IMR-90 (cell line): ENCODE data around the gene S100A8. TPM values are rescaled to one million over a fixed set of nuclear protein-coding genes. Genes with fewer than 3 reads are reported as not detected.

Source experiments
- ATAC-seq: fragments of 200-7000 bp; cut with Tn5 transposase; 2 replicates; pipeline ENCODE4 v1.9.1; 2020; ENCODE audit warnings: low read depth, mild to moderate bottlenecking, moderate library complexity
- BruUV-seq: library from RNA; stranded (reverse); fragments of 400-500 nt; replicated peaks from 2 replicates; lab custom pipeline; 2021; lab: Mats Ljungman, UMichigan
- CTCF ChIA-PET: fragments of 300-600 bp; formaldehyde crosslinking; extraction: SDS; loops from one replicate; lab custom pipeline; 2021; ENCODE audit warnings: antibody characterized with exemption; lab: Yijun Ruan, JAX
- POLR2A ChIA-PET: fragments of 300-600 bp; sonication (Branson Sonifier 250); formaldehyde crosslinking; loops from one replicate; lab custom pipeline; 2022; ENCODE audit warnings: antibody characterized with exemption; ENCODE audit not compliant: unreplicated experiment; lab: Charles Lee
- DNase-seq: peaks from one replicate; pipeline ENCODE4 v3.0.0; 2013
- H2AFZ ChIP-seq: replicated peaks from 2 replicates; pipeline ENCODE3; 2013; ENCODE audit warnings: low read length, mild to moderate bottlenecking; ENCODE audit not compliant: poor library complexity
- H2AK5ac ChIP-seq: 2 replicates; pipeline ENCODE4 v1.6.1; 2013; ENCODE audit warnings: low read depth, low read length, inconsistent platforms
- H2AK9ac ChIP-seq: replicated peaks from 2 replicates; pipeline ENCODE3; 2013; ENCODE audit warnings: mild to moderate bottlenecking, low read depth, low read length, moderate library complexity; ENCODE audit not compliant: poor library complexity
- H2BK120ac ChIP-seq: 2 replicates; pipeline ENCODE4 v1.6.1; 2013; ENCODE audit warnings: low read depth, low read length, inconsistent platforms
- H2BK15ac ChIP-seq: 3 replicates; pipeline ENCODE4 v1.6.1; 2013; ENCODE audit warnings: low read depth, low read length, inconsistent platforms
- H2BK20ac ChIP-seq: 2 replicates; pipeline ENCODE4 v1.6.1; 2013; ENCODE audit warnings: low read depth, mild to moderate bottlenecking, inconsistent platforms, low read length, moderate library complexity
- H2BK5ac ChIP-seq: 2 replicates; pipeline ENCODE4 v1.6.1; 2013; ENCODE audit warnings: mild to moderate bottlenecking, low read depth, low read length, inconsistent platforms; ENCODE audit not compliant: poor library complexity, severe bottlenecking
- H3K14ac ChIP-seq: replicated peaks from 2 replicates; pipeline ENCODE4 v1.6.1; 2013; ENCODE audit warnings: low read depth, low read length, inconsistent platforms
- H3K18ac ChIP-seq: 2 replicates; pipeline ENCODE4 v1.6.1; 2013; ENCODE audit warnings: low read depth, low read length, control low read depth
- H3K23ac ChIP-seq: 2 replicates; pipeline ENCODE4 v1.6.1; 2013; ENCODE audit warnings: low read depth, low read length, inconsistent platforms
- H3K27ac ChIP-seq: 2 replicates; pipeline ENCODE4 v1.5.1; 2013; ENCODE audit warnings: mild to moderate bottlenecking, control low read depth, low read length; ENCODE audit not compliant: insufficient read depth
- H3K27me3 ChIP-seq: 2 replicates; pipeline ENCODE4 v1.6.1; 2013; ENCODE audit warnings: low read length; ENCODE audit not compliant: control insufficient read depth, insufficient read depth
- H3K36me3 ChIP-seq: 2 replicates; pipeline ENCODE4 v1.6.1; 2013; ENCODE audit warnings: low read length, mixed read lengths; ENCODE audit not compliant: control insufficient read depth, insufficient read depth
- H3K4ac ChIP-seq: 2 replicates; pipeline ENCODE4 v1.6.1; 2013; ENCODE audit warnings: low read depth, low read length, inconsistent platforms
- H3K4me1 ChIP-seq: 2 replicates; pipeline ENCODE4 v1.6.1; 2013; ENCODE audit warnings: low read length, mixed read lengths; ENCODE audit not compliant: control insufficient read depth, insufficient read depth
- H3K4me2 ChIP-seq: 2 replicates; pipeline ENCODE4 v1.6.1; 2013; ENCODE audit warnings: low read depth, mild to moderate bottlenecking, control low read depth, low read length, moderate library complexity
- H3K4me3 ChIP-seq: 2 replicates; pipeline ENCODE4 v1.5.1; 2013; ENCODE audit warnings: low read depth, mild to moderate bottlenecking, control low read depth, low read length, moderate library complexity; ENCODE audit not compliant: insufficient read depth
- H3K56ac ChIP-seq: 2 replicates; pipeline ENCODE4 v1.6.1; 2013; ENCODE audit warnings: low read length, inconsistent platforms; ENCODE audit not compliant: insufficient read depth; ENCODE audit errors: extremely low read depth
- H3K79me1 ChIP-seq, 2 experiments: 2 replicates each; pipeline ENCODE4 v1.6.1; 2013; ENCODE audit warnings: low read length in 2 of 2, inconsistent platforms in 1 of 2, low read depth in 1 of 2
- H3K9ac ChIP-seq: 2 replicates; pipeline ENCODE4 v1.6.1; 2013; ENCODE audit warnings: low read depth, low read length, control low read depth
- H3K9me1 ChIP-seq: 2 replicates; pipeline ENCODE4 v1.6.1; 2013; ENCODE audit warnings: low read length, inconsistent platforms; ENCODE audit not compliant: insufficient read depth
- H3K9me3 ChIP-seq: 2 replicates; pipeline ENCODE4 v1.6.1; 2013; ENCODE audit warnings: low read length; ENCODE audit not compliant: control insufficient read depth, insufficient read depth
- H4K20me1 ChIP-seq: 2 replicates; pipeline ENCODE4 v1.6.1; 2013; ENCODE audit warnings: low read length, inconsistent platforms; ENCODE audit not compliant: insufficient read depth
- H4K5ac ChIP-seq: 2 replicates; pipeline ENCODE4 v1.6.1; 2013; ENCODE audit warnings: mild to moderate bottlenecking, low read depth, low read length, control low read depth
- H4K8ac ChIP-seq, 2 experiments: 2 replicates each; pipeline ENCODE4 v1.6.1; 2013; ENCODE audit warnings: low read depth in 2 of 2, low read length in 2 of 2, control low read depth in 1 of 2, inconsistent platforms in 1 of 2
- H4K91ac ChIP-seq: 2 replicates; pipeline ENCODE4 v1.6.1; 2013; ENCODE audit warnings: low read depth, low read length, inconsistent platforms; ENCODE audit not compliant: insufficient read depth
- FOS ChIP-seq: fragments of 150-350 bp; IDR thresholded peaks from 2 replicates; pipeline ENCODE4 v1.6.1; 2016; ENCODE audit warnings: low read depth, low read length
- MAFK ChIP-seq: IDR thresholded peaks from 2 replicates; pipeline ENCODE4 v1.6.1; 2012; ENCODE audit warnings: low read depth, low read length, improper control_type of control experiment
- RAD21 ChIP-seq: IDR thresholded peaks from 2 replicates; pipeline ENCODE4 v1.6.1; 2012; ENCODE audit warnings: low read length, improper control_type of control experiment
- WGBS, 2 experiments: methylation state at CpG; one replicate each; pipeline versions ENCODE4 v1.1.5 to v1.1.7; 2013; ENCODE audit warnings: missing lambda C conversion rate in 2 of 2; ENCODE audit not compliant: insufficient read length in 1 of 2; ENCODE audit errors: extremely low coverage in 2 of 2; 5-methylcytosine and 5-hydroxymethylcytosine counted together
- dilution Hi-C: fragments of 300-500 bp; cut with HindIII; formaldehyde crosslinking; loops from one replicate; pipeline ENCODE4 v1.14.3; 2018; ENCODE audit warnings: low sequenced_read_pairs; ENCODE audit not compliant: unreplicated experiment
- in situ Hi-C: fragments of 300-500 bp; cut with MboI; formaldehyde crosslinking; loops from 3 replicates; pipeline ENCODE4 v1.14.3; 2019; ENCODE audit warnings: low sequenced_read_pairs, inconsistent platforms, mixed read lengths
- intact Hi-C: fragments of 100-400 bp; cut with micrococcal nuclease; formaldehyde crosslinking; loops from 2 replicates; pipeline ENCODE4 v1.10.0; 2022
- polyA plus RNA-seq, 3 experiments: library from polyadenylated mRNA; depleted of rRNA; stranded (reverse); fragments of >200 nt; gene quantifications; 2 replicates each; pipeline ENCODE4 v1.2.3, GENCODE V29; 2012; ENCODE audit warnings: low replicate concordance in 1 of 3
- total RNA-seq: library from RNA; depleted of rRNA; stranded (reverse); fragments of >200 nt; gene quantifications from 2 replicates; pipeline ENCODE4 v1.2.3, GENCODE V29; 2012
- TF ChIP-seq, protein P1 (sequence below): fragments of 150-350 bp; IDR thresholded peaks from 2 replicates; pipeline ENCODE4 v1.6.1; 2017; ENCODE audit warnings: mild to moderate bottlenecking, antibody characterized with exemption, low read length, low read depth

S100A8 gene
- total and polyA plus RNA-seq, 2 of the 4 experiments (the other 2 are of a cell fraction): not detected

DNA sequence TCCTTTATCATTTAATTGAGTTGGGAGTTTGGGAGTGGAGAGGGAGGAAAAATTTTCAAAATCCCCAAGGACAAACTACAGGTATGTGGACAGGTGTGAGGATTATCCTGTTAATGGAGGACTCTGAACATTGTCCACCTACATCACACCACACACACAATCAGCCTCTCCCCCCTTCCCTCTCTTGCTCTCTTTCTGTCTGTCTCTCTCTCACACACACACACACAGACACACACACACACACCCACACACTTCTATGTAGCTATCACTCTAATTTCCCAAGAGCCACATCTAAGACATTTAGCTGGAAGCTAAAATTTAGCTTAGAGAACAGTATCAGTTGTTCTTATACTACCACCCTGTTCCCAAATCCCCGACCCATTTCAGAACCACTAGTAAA lies 1.5 kb downstream of the S100A8 start:
- no peak overlapping the region for H3K27ac ChIP-seq
- H3K36me3 ChIP-seq: no peaks in the 10 kb centered on the region
- ChIA-PET POLR2A (no interaction called here), CTCF (no interaction called here)
- TF ChIP-seq RAD21 (no peak), MAFK (no peak), FOS (no peak)
- TF ChIP-seq, protein P1, sequence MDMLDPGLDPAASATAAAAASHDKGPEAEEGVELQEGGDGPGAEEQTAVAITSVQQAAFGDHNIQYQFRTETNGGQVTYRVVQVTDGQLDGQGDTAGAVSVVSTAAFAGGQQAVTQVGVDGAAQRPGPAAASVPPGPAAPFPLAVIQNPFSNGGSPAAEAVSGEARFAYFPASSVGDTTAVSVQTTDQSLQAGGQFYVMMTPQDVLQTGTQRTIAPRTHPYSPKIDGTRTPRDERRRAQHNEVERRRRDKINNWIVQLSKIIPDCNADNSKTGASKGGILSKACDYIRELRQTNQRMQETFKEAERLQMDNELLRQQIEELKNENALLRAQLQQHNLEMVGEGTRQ: no peak
- H2BK5ac ChIP-seq: no peak overlapping the region
- H2AFZ ChIP-seq: no peak overlapping the region
- no peak overlapping the region for H3K9ac ChIP-seq
- no peak overlapping the region for H3K4me2 ChIP-seq
- H4K20me1 ChIP-seq: no peaks in the 10 kb centered on the region
- H3K9me3 ChIP-seq: no peaks in the 10 kb centered on the region
- H4K8ac ChIP-seq: no peak overlapping the region
- H3K79me1 ChIP-seq: no peaks in the 10 kb centered on the region
- no peak overlapping the region for H2BK15ac ChIP-seq
- in situ Hi-C loops: no loop called here
- no peak overlapping the region for H3K23ac ChIP-seq
- H2BK20ac ChIP-seq: no peak overlapping the region
- no peak overlapping the region for H2AK9ac ChIP-seq
- H3K56ac ChIP-seq: no peak overlapping the region
- intact Hi-C loops: no loop called here
- no peak for DNase-seq
- H3K4me1 ChIP-seq: no peaks in the 10 kb centered on the region
- no CpG with 5 or more reads among the region's 1 CpG for WGBS, 2 experiments
- H4K91ac ChIP-seq: no peak overlapping the region
- no peaks in the 10 kb centered on the region for H3K9me1 ChIP-seq
- H3K27me3 ChIP-seq: no peaks in the 10 kb centered on the region
- no peak overlapping the region for H3K4me3 ChIP-seq
- H2AK5ac ChIP-seq: no peak overlapping the region
- no peak overlapping the region for H3K18ac ChIP-seq
- no peak for ATAC-seq
- BruUV-seq: no TSS peak
- dilution Hi-C loops: no loop called here
- H2BK120ac ChIP-seq: no peak overlapping the region
- H3K14ac ChIP-seq: no peak overlapping the region
- no peak overlapping the region for H4K5ac ChIP-seq
- no peak overlapping the region for H3K4ac ChIP-seq
